ENCODE results near the gene KCTD16.

Gene KCTD16

GRCh38 chr5:144166696-144167095 is 4.0 kb upstream of the KCTD16 start:
- DNase-seq (no peak), ATAC-seq (no peak)

- DNase-seq (no peak), ATAC-seq (no peak)
Observed at GRCh38 chr5:144167998-144168397, 2.7 kb upstream of the KCTD16 start.

GRCh38 chr5:144169904-144170275 is 783 bp upstream of the KCTD16 start:
- no peak for ATAC-seq
- no peak for DNase-seq

GRCh38 chr5:144173766-144174165 is 3.1 kb downstream of the KCTD16 start:
- no peak for ATAC-seq
- no peak for DNase-seq

- no peak for DNase-seq
- ATAC-seq, result peak; percentile 75
Observed at GRCh38 chr5:144177548-144177947, 6.9 kb downstream of the KCTD16 start.

GRCh38 chr5:144179226-144179625 is 8.6 kb downstream of the KCTD16 start:
- ATAC-seq (no peak), DNase-seq (no peak)

GRCh38 chr5:144183254-144183889 is 12.7 kb downstream of the KCTD16 start:
- ATAC-seq, result no peak
- no peak for DNase-seq

GRCh38 chr5:144187699-144188294 is 17.1 kb downstream of the KCTD16 start:
- ATAC-seq, result peak; percentile 57
- DNase-seq, result peak; percentile 65

GRCh38 chr5:144189800-144190429 is 19.2 kb downstream of the KCTD16 start:
- ATAC-seq (peak; percentile 86), DNase-seq (peak; percentile 61)

GRCh38 chr5:144191531-144191930 is 20.9 kb downstream of the KCTD16 start:
- ATAC-seq, result no peak
- no peak for DNase-seq

- no peak for DNase-seq
- ATAC-seq, result peak; percentile 80
Observed at GRCh38 chr5:144191998-144192397, 21.3 kb downstream of the KCTD16 start.

- no peak for ATAC-seq
- DNase-seq, result no peak
Observed at GRCh38 chr5:144192661-144193060, 22.0 kb downstream of the KCTD16 start.

- DNase-seq (no peak), ATAC-seq (no peak)
Observed at GRCh38 chr5:144194144-144194543, 23.5 kb downstream of the KCTD16 start.

- DNase-seq, result no peak
- no peak for ATAC-seq
Observed at GRCh38 chr5:144195448-144195847, 24.8 kb downstream of the KCTD16 start.

- ATAC-seq (no peak), DNase-seq (no peak)
Observed at GRCh38 chr5:144196612-144197011, 25.9 kb downstream of the KCTD16 start.

- ATAC-seq (no peak), DNase-seq (no peak)
Observed at GRCh38 chr5:144198386-144198785, 27.7 kb downstream of the KCTD16 start.

- ATAC-seq (no peak), DNase-seq (no peak)
Observed at GRCh38 chr5:144201588-144201987, 30.9 kb downstream of the KCTD16 start.

- DNase-seq (no peak), ATAC-seq (no peak)
Observed at GRCh38 chr5:144202072-144202471, 31.4 kb downstream of the KCTD16 start.

GRCh38 chr5:144202726-144203125 is 32.1 kb downstream of the KCTD16 start:
- ATAC-seq, result no peak

GRCh38 chr5:144203750-144204596 is 33.3 kb downstream of the KCTD16 start:
- DNase-seq (peak; percentile 25), ATAC-seq (no peak)

More at GRCh38 chr5:144202726-144203125, 32.1 kb downstream of the KCTD16 start:
- no peak for DNase-seq

GRCh38 chr5:144205141-144205551 is 34.5 kb downstream of the KCTD16 start:
- no peak for ATAC-seq
- DNase-seq, result no peak

GRCh38 chr5:144206141-144206540 is 35.5 kb downstream of the KCTD16 start:
- DNase-seq, result no peak
- no peak for ATAC-seq

Measured in stimulated activated naive CD8-positive, alpha-beta T cell treated with anti-CD3 and anti-CD28 coated beads, Interleukin-15, Interleukin-2, amounts not matched to agents 100 U/mL and 50 U/mL, for 24 hours (primary cell).